Activated CD4-positive, alpha-beta T cell treated with anti-CD3 and anti-CD28 coated beads for 1 hour (primary cell): ENCODE data around the gene TAB3.

ENCODE experiments used
- DNase-seq: peaks from one replicate; pipeline ENCODE4 v3.0.0-alpha.2; 2020

TAB3 gene

DNA sequence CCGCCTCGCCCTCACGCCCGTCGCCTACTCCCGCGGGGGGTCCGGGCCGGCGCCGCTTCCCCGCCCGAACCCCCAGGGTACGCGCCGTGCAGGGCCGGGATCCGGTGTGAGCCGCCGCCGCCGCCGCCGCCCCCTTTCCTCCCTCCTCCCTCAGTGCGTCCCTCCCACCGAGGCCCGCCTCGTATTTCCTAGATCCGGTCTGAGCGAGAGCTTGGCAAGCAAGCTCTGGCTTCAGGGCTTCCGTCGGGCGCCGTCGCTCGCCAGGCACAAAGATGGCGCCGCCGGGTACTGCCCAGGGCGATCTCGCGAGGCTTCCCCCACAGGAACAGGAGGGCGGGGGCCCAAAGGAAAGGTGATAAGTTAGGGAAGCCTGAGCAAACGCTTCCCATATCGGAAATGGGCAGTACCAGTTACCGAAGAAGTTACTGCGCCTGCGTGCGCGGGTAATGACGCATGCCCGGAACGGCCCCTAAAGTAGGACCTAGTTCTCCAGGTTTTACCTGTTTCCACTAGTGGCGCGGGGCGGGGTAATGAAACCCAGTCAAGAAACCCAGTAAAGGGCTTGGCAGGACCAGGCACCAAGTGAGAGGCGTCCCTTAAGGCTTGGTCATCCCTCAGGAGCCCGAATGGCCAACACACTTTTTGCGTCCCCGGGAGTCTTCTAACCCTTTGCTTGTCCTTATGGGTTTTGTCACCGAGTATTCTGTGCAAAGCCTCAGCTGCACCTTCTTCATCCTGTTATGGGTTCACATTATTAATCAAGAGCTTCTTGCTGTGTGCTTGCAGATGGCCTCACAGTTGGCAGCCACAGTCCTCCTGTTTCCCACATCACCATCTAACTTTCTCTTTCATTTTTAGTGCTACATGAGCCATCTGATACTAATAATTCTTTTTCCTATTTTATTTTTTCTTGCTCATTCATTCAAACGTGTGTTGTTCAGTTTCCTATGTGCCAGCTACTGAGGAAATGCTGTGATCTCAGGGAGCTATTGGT, at the start of gene TAB3:
Gene TAB3 (minus strand): TSS at position 108 of the 994 bp plus-strand sequence. CDS start 29,666 bp downstream, outside the sequence.
- peak; percentile 91 for DNase-seq

DNA sequence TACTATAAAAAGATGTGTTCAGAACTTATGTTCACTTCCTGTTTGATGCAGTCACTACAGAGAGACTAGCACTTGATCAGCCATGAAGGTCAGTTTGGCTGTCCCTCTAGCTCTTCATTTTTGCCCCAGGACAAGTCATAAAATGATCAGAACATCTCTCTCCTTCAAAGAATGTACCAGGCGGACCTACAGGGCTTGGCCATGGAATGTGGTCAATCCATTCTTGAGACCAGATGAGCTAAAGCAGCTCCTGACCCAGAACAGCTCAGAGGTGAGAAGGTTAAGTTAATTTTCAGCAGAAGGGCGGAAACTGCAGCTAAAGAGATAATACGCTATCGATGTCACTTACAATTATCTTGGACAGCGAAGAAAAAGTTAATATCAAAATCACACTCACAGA, 49.2 kb upstream of the TAB3 start:
- no peak for DNase-seq

DNA sequence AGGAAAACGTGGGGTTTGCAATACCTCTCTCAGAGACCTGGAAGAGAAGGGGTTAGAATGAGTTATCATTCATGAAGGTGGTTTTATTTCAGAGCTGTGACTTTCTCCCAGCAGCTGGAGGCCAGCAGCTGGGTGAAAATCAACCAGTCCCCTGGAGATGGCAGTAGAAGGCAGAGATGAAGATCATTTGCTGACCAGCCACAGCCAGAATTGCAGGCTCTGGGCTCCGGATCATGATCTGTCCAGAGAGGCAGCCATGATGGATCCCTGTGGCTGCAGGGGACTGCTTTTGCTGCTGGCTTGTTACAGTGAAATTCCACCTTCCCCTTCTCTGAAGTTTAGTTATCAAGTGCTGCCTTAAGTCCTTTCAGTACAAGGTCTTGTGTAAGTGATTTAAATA, 46.9 kb upstream of the TAB3 start:
- no peak for DNase-seq

DNA sequence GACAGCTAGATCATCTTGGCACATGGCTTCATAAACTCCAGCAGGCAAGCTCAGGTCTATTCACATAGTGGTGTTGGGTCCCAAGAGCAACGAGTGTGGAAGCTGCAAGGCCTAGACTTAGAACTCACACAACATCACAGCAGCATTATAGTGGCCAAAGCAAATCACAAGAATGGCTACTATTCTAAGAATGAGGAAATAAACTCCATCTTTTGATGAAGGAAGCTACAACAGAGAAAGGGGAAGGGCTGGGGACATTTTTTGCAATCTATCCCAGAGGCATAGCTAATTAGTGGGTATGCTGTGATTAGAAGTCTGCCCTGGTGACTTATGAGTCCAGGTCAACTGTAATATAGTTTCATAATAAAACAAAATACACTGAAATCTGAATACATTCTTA, 42.9 kb upstream of the TAB3 start:
- no peak for DNase-seq

DNA sequence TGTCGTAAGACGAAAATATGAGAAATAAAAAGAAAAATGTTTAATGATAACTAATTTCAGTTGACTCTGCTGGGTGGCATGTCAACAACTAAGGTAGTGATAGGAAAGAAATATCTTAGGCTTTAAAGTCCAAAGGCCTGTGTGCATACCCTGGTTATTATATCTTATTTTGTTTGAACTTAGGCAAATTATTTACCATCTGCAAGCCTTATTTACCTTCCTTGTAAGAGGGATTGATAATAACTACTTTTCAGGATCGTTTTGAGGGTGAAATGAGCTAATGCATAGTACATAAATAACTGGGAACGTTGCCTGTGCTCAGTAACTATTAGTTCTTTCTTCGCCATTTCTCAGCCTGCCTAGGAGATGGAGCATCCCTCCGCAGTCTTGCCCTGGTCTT, 41.6 kb upstream of the TAB3 start:
- DNase-seq: no peak

- no peak for DNase-seq
Measured at GRCh38 chrX:30930143-30930542, 41.1 kb upstream of the TAB3 start.

- no peak for DNase-seq
Measured at GRCh38 chrX:30920271-30920670, 31.2 kb upstream of the TAB3 start.

DNA sequence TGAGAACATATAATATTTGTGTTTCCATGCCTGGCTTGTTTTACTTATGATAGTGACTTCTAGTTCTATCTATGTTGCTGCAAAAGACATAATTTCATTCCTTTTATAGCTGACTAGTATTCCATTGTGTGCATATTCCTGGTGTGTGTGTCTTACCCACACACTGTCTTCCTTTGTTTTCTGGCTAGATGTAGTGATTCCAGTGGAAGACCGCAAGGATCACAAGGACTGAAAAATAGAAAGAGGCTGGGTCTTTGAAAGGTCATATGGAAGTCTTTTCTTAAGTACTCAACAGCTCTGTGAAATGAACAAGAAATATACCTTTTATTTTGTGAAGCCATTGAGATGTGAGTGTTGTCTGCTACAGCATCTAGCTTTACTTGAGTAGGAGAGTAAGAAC, 29.4 kb upstream of the TAB3 start:
- DNase-seq: no peak

GRCh38 chrX:30913492-30913891, 24.4 kb upstream of the TAB3 start:
- DNase-seq: no peak

DNA sequence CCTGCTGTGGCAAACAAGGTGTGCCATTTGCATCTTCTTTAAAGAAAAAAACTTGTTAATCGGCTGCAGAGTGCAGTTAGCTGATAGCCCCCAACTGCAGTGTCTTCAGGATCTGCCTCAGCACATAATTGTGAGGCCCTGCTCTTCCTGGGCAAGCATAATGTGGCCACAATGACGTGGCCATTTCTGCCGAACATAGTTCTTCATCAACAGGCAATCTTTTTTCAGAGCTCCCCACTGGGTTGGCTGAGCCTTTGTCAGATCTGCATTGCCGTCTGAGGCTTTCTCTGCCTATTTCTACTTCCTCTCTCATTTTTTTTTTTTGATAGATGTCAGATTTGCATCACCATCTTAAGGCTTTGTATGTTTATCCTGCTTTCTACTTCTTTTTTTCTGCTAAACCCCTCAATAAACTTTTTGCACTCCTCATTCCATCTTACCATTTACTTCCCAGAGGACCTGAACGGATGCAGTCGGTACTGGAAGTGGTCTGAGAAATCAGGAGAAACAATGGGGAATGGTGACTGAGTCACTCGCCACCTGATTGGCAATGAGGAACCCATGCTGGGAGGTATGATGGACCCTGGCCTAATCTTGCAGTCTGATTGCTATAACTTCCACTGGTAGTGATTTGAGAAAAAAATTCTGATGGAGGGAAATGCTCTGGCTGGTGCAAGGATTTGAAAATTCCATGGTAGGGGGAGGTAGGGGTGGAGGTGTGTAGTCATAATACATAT, 21.2 kb upstream of the TAB3 start:
- DNase-seq: no peak

DNA sequence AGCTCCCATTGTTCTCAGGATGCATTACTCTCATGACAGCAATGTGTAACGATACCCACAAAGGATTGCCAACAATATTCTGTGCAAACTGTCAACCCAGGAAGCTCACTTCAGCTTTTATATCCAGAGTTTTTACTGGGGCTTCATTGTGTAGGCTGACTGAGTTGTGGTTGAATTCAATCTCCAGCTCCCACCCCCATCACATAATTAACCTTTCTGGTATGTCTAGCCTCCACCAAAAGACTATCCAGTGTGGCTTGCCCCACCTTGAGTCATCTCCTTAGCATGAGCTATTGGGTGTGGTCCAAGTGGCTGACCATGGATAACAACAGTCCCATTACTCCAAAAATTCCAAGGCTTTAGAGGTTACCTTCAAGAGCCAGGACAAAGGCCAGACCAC, 17.7 kb upstream of the TAB3 start:
- no peak for DNase-seq

- no peak for DNase-seq
Measured at GRCh38 chrX:30905321-30905720, 16.3 kb upstream of the TAB3 start.

DNA sequence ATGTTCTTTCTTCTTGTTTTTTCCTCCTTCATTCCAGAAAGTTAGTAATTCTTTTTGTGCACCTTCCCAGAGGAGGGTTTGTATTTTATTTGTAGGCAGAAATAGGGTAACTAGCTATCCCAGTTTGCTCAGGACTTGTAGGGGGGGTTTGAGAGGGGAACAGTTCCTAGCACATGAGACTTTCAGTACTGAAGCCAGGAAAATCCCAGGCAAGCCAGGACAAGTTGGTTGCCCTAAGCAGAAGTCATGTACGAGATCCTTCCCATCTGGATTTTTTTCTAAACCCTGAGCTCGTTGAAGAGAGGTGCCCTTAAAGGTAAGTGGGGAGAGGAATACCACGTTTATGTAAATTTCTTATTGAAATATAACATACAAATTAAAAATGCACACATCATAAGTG, 15.6 kb upstream of the TAB3 start:
- DNase-seq: no peak

DNA sequence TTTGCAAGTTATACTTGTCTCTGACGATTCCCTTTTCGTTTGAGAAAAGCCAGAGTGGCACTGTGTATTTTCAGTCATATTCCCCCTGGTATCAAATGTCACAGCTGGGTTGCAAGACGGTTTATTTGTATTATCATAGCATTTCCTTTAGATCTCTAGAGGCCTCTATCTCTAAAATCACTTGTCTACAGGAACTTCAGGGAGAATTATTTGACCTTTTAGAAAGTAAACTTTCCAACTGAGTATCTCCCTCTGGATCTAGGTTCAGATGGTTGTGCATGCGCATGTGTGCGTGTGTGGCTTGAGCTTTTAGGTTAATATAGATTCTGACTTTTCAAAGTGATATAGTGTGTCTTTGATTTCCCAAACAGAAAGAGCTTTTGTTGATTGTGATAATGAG, 15.1 kb upstream of the TAB3 start:
- DNase-seq: no peak

- no peak for DNase-seq
Measured at GRCh38 chrX:30900227-30900626, 11.2 kb upstream of the TAB3 start.

DNA sequence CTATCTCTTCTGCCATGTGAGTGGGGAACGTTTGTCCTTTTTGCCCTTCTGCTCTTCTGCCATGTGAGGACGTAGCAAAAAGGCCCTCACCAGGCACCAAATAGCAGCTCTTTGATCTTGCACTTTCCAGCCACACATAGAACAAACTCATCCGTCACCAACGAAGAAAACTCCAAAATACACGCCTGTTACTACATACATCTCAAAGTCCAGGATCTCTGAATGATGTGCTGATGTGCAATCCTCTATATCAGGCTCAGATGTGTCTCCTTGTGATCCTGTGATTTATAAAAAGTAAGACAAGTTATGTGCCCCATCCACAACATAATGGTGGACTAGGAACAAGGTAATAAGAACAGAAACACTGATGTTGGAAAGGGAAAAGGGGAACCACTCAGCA, 9.8 kb upstream of the TAB3 start:
- DNase-seq: no peak

- DNase-seq: no peak
Measured at GRCh38 chrX:30895370-30895769, 6.3 kb upstream of the TAB3 start.

DNA sequence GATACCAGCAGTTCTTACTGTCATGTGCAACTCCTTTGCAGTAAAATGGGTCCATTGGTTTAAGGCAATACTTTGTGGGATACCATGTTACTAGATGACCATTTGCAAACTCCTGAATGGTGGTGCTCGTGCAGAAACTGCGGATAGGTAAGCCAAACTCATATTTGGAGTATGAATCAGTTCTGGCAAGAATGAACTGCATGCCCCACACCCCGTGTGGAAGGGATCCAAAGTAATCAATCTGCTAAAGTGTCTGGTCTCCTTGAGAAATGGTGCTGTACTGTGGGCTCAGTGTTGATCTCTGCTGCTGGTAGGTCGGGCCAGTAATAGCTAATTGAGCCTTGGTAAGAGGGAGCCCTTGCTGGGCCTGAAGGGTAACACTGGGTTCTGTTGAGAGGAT, 4.2 kb upstream of the TAB3 start:
- DNase-seq: no peak

DNA sequence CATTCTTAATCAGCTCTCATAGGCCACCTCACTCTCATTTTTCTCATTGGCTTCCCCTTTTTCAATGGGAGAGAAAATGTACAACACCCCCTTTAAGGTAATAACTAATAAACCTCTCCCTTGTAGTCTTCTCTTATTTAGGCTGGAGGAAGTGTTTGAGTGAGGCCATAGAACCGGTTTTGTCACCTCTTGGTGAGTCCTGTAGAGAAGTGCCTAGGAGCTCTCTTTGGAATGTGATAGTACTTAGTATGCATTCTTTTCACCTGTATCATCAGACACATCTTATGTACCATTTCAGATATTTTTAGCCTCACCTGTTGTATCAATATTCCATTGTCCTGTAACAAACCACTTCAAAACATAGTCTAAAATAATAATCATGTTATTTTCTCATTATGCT, 3.5 kb upstream of the TAB3 start:
- no peak for DNase-seq

DNA sequence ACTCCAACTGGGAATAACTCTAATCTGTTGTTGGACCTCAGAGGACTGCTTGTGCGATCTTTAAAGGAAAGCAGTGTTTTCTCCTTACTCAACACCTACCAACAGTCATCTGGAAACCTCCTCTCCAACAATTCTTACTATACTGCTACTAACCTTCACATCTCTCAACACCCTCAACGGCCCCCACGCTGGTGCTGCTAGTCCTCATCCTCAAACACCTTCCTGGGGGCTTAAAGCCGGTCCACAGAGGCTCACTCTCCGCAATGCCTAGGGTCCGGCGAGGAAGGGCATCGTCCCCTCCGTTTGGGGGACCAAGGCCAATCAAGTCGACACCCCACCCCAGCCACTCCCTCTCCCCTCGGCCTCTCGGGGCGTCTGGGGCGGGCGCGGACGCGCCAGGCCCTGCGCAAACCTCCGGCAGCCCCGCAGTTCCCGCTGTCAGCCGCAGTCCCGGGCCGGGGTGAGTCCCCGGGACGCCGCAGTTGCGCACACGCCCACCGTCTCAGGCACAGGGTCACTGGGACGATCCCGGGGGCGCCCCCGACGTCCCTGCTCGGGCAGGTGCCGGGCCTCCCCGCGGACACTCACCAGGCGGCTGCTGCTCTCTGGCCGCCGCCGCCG, 418 bp downstream of the TAB3 start:
- no peak for DNase-seq

DNA sequence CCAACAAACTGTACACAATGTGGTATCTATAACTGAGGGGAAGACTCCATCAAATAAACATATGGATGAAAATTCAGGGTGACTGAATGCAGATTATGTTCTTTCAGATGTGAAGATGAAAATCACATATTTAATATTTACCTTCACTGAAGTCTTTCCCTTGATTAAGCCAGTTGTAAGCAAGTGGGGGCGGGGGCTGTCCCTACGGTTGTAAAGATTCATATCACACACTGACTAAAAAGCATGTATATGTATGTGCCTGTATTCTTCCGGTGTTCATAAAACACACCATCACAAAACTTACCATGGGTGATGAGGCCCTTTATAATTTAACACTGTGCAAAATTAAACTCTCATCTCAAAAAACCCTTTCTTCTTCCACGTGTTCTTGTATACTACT, 1.3 kb downstream of the TAB3 start:
- DNase-seq: no peak

DNA sequence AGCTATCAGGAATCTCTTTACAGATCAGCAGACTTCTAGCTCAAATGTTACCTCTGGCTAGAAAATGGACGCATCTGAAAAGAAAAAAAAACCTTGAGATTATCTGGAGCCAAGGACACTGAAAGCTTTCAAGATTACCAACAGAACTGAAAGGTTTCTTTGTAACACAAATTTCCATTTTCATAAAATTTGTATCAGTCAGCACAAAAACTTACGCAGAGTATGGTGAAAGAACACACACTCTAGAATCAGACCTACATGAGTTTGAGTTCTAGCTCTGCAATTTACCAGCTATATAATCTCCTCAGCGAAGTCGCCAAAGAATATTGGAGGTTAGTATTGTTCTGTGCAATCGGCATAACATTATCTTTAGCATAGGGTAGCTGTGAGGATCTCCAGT, 1.8 kb downstream of the TAB3 start:
- no peak for DNase-seq

GRCh38 chrX:30885136-30885535, 3.9 kb downstream of the TAB3 start:
- DNase-seq: no peak

- no peak for DNase-seq
Measured at GRCh38 chrX:30883138-30883537, 5.9 kb downstream of the TAB3 start.
